ENCODE measurements around the gene KATNIP. TPM values are rescaled to one million over a fixed set of nuclear protein-coding genes. Genes with fewer than 3 reads are reported as not detected.
A peak's percentile ranks its signal among the peaks of the same experiment; 100 is the strongest.

The KATNIP gene
- polyA plus RNA-seq, 1 donor (not counting 4 experiments of a cell fraction or from before 2014, with no cell fraction given), result 19.0 TPM

GRCh38 chr16:27550582-27550920 is 607 bp downstream of the KATNIP start:
- peaks cover 12% of the 10 kb centered on the region for H4K20me1 ChIP-seq (ENCODE audit: control insufficient read depth, extremely low read depth, insufficient read depth, low read length)
- no peaks in the 10 kb centered on the region for H3K9me3 ChIP-seq (ENCODE audit: control insufficient read depth, low read depth, low read length)
- H3K4me1 ChIP-seq (ENCODE audit: control insufficient read depth, extremely low read depth, insufficient read depth, low read length), result peaks cover 33% of the 10 kb centered on the region
- dilution Hi-C loops (cut with MboI; ENCODE audit: extremely low pct_ligation_motif_present, low sequenced_read_pairs), result no loop called here
- peaks cover 0 to 1% of the 10 kb centered on the region in 2 experiments for H3K36me3 ChIP-seq (ENCODE audit: control insufficient read depth in 2 of 2, extremely low read depth in 1 of 2, insufficient read depth in 2 of 2, low read length in 2 of 2)
- H2AFZ ChIP-seq (ENCODE audit: control insufficient read depth, low read length), result peak overlapping the region; percentile 98
- no peak for DNase-seq (ENCODE audit: low read depth, low spot score)
- H3K9me1 ChIP-seq (ENCODE audit: control insufficient read depth, extremely low read depth, insufficient read depth, low read length), result peaks cover 3% of the 10 kb centered on the region
- peak overlapping the region; percentile 92 for H3K27ac ChIP-seq (ENCODE audit: control insufficient read depth, insufficient read depth, low read length)
- no peaks in the 10 kb centered on the region for H3K27me3 ChIP-seq (ENCODE audit: control insufficient read depth, extremely low read depth, insufficient read depth, low read length)
- peak overlapping the region; percentile 70 to 100 (median 100) for H3K4me3 ChIP-seq (ENCODE audit: control insufficient read depth in 2 of 3, extremely low read depth in 1 of 3, insufficient read depth in 2 of 3, low read depth in 1 of 3, low read length in 3 of 3)
- TF ChIP-seq EZH2 (IDR thresholded peaks at IDR 0.05; ENCODE audit: low read length), result no peak
- TF ChIP-seq CTCF (optimal IDR thresholded peaks at IDR 0.05 in 1 of 3, IDR thresholded peaks at IDR 0.05 in 1 of 3, conservative IDR thresholded peaks at IDR 0.05 in 1 of 3; ENCODE audit: extremely low read depth in 1 of 3, insufficient read depth in 2 of 3, low read length in 3 of 3), result no peak
- peak overlapping the region; percentile 91 for H3K4me2 ChIP-seq (ENCODE audit: control insufficient read depth, extremely low read depth, insufficient read depth, low read depth, low read length)
- peak overlapping the region; percentile 96 for H3K9ac ChIP-seq (ENCODE audit: control insufficient read depth, extremely low read depth, insufficient read depth, low read length)
- FAIRE-seq, result no peak
- peaks cover 49% of the 10 kb centered on the region for H3K79me2 ChIP-seq (ENCODE audit: control insufficient read depth, insufficient read depth, low read length)

GRCh38 chr16:27551036-27551435 is 1.1 kb downstream of the KATNIP start:
- peak overlapping the region; percentile 91 for H3K4me2 ChIP-seq (ENCODE audit: control insufficient read depth, extremely low read depth, insufficient read depth, low read depth, low read length)
- peak overlapping the region; percentile 96 for H3K9ac ChIP-seq (ENCODE audit: control insufficient read depth, extremely low read depth, insufficient read depth, low read length)
- peaks cover 3% of the 10 kb centered on the region for H3K9me1 ChIP-seq (ENCODE audit: control insufficient read depth, extremely low read depth, insufficient read depth, low read length)
- peak overlapping the region; percentile 92 for H3K27ac ChIP-seq (ENCODE audit: control insufficient read depth, insufficient read depth, low read length)
- H3K4me3 ChIP-seq (ENCODE audit: control insufficient read depth in 2 of 3, extremely low read depth in 1 of 3, insufficient read depth in 2 of 3, low read depth in 1 of 3, low read length in 3 of 3), result peak overlapping the region in 2 of 3 experiments; percentile 70 to 100
- peaks cover 33% of the 10 kb centered on the region for H3K4me1 ChIP-seq (ENCODE audit: control insufficient read depth, extremely low read depth, insufficient read depth, low read length)
- peaks cover 0 to 1% of the 10 kb centered on the region in 2 experiments for H3K36me3 ChIP-seq (ENCODE audit: control insufficient read depth in 2 of 2, extremely low read depth in 1 of 2, insufficient read depth in 2 of 2, low read length in 2 of 2)
- TF ChIP-seq CTCF (optimal IDR thresholded peaks at IDR 0.05 in 1 of 3, IDR thresholded peaks at IDR 0.05 in 1 of 3, conservative IDR thresholded peaks at IDR 0.05 in 1 of 3; ENCODE audit: extremely low read depth in 1 of 3, insufficient read depth in 2 of 3, low read length in 3 of 3) (no peak), EZH2 (IDR thresholded peaks at IDR 0.05; ENCODE audit: low read length) (no peak)
- H3K79me2 ChIP-seq (ENCODE audit: control insufficient read depth, insufficient read depth, low read length), result peaks cover 45% of the 10 kb centered on the region
- no peaks in the 10 kb centered on the region for H3K27me3 ChIP-seq (ENCODE audit: control insufficient read depth, extremely low read depth, insufficient read depth, low read length)
- peaks cover 12% of the 10 kb centered on the region for H4K20me1 ChIP-seq (ENCODE audit: control insufficient read depth, extremely low read depth, insufficient read depth, low read length)
- no peaks in the 10 kb centered on the region for H3K9me3 ChIP-seq (ENCODE audit: control insufficient read depth, low read depth, low read length)
- H2AFZ ChIP-seq (ENCODE audit: control insufficient read depth, low read length), result no peak overlapping the region
- no peak for FAIRE-seq
- DNase-seq (ENCODE audit: low read depth, low spot score), result no peak
- dilution Hi-C loops (cut with MboI; ENCODE audit: extremely low pct_ligation_motif_present, low sequenced_read_pairs), result no loop called here
